Kidney epithelial cell (primary cell): Measurements from ENCODE around the gene MYCN. TPM values are rescaled to one million over a fixed set of nuclear protein-coding genes. Genes with fewer than 3 reads are reported as not detected.
"Not testable (repeated sequence)": the region's sequence is repeated elsewhere in the genome, so short reads cannot be mapped to it uniquely, and the experiment has no call there.

Source experiments
- DNase-seq: peaks from one replicate; pipeline ENCODE4 v3.0.0-alpha.2; 2010; ENCODE audit warnings: low read depth
- H3K27me3 ChIP-seq: 2 replicates; pipeline ENCODE4 v1.6.0; 2011; ENCODE audit warnings: low read length; ENCODE audit not compliant: control insufficient read depth, insufficient read depth
- H3K36me3 ChIP-seq: 2 replicates; pipeline ENCODE4 v1.5.1; 2011; ENCODE audit warnings: low read length; ENCODE audit not compliant: control insufficient read depth, insufficient read depth
- H3K4me3 ChIP-seq: 2 replicates; pipeline ENCODE4 v1.5.1; 2011; ENCODE audit warnings: low read depth, mild to moderate bottlenecking, control low read depth, low read length
- CTCF ChIP-seq: IDR thresholded peaks from 2 replicates; pipeline ENCODE4 v1.5.1; 2011; ENCODE audit warnings: mild to moderate bottlenecking, moderate library complexity, low read length, control low read depth, inconsistent platforms; ENCODE audit not compliant: insufficient read depth, poor library complexity, severe bottlenecking
- total RNA-seq: library from RNA; depleted of rRNA; stranded (reverse); fragments of >200 nt; gene quantifications from 2 replicates; pipeline ENCODE4 v1.2.3, GENCODE V29; 2015

MYCN gene
- total RNA-seq, 1 donor from 2014 or later, result 0.54 TPM

DNA sequence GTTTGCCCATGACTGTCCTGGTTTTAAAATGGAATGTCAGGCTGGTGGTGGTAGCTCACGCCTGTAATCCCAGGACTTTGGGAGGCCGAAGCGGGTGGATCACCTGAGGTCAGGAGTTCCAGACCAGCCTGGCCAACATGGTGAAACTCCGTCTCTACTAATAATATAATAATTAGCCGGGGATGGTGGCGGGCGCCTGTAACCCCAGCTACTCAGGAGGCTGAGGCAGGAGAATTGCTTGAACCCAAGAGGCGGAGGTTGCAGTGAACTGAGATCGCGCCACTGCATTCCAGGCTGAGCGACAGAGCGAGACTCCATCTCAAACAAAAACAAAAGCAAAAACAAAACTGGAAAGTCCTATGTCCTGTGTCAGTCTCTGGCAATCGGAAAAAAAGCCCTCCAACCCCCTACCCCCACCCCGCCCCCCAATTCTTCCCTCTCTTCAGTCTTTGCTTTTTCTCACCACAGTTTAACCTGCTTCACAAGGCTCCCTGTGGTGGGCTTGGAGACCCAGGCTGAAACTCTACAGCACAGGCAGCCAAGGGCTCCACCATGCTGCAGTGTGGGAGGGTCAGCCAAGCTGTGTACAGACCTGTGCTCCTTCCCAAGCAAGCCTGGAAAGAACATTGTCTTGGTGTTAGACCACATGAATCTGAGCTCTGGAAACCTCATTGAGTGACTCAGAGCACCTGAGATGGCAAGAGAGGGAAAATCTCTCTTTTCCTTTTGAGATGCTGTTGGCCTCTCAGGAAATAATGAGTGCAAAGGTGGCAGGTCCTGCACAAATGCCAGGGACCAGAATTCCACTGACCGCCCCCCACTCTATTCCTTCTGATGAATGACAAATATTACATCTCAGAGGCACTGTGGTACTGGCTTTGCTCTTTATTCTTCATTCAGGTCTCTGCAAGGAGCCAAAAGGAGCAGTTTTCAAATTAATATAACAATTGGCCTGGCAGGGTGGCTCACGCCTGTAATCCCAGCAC, 16.7 kb downstream of the MYCN start:
- H3K36me3 ChIP-seq, result no peaks in the 10 kb centered on the region
- no peak overlapping the region for H3K4me3 ChIP-seq
- no peaks in the 10 kb centered on the region for H3K27me3 ChIP-seq
- no peak for DNase-seq
- TF ChIP-seq CTCF, result no peak

- Histone ChIP-seq H3K27me3 (no peaks in the 10 kb centered on the region), H3K36me3 (no peaks in the 10 kb centered on the region), H3K4me3 (no peak overlapping the region)
- no peak for DNase-seq
- TF ChIP-seq CTCF, result no peak
These were observed 17.7 kb downstream of the MYCN start for GRCh38 chr2:15957881-15958713.

DNA sequence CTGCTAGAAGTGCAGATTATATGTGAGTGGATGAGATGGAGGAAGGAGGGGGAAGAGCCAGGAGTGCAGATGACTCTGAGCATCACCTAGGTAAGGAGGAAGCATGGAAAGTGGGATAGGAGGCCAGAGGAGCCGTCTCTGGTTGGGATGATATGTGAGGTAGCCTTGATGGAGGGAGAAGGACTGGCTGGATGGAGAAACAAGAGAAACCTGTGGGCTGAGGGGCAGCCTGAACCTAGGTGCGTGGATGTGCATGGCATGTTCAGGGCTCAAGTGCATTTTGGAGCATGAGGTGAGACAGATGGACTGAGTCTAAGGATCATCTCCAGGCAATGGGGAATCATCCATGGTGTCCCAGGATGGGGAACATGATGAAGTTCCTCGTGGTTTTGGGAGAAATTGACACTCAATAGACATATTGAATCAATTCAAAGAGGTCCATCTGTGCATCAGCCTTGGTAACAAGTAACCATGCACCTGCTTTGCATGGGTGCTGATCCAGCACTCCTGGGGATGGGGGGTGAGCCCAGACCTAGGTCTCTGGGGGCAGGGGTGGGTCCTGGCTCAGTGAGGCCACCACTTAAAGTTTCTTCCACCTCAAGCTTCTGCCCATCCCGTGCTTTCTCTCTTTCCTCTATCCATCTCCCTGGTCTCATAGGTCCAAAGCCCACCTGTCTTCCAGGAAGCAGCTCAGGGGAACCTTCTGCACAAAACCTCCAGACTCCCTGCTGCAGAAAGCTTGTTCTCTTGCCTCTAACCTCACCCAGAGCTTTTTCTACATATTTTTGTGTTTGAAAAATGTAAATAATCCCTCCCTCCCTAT, 19.2 kb downstream of the MYCN start:
- no peak for TF ChIP-seq CTCF
- Histone ChIP-seq H3K4me3 (no peak overlapping the region), H3K27me3 (no peaks in the 10 kb centered on the region), H3K36me3 (no peaks in the 10 kb centered on the region)
- DNase-seq, result no peak

DNA sequence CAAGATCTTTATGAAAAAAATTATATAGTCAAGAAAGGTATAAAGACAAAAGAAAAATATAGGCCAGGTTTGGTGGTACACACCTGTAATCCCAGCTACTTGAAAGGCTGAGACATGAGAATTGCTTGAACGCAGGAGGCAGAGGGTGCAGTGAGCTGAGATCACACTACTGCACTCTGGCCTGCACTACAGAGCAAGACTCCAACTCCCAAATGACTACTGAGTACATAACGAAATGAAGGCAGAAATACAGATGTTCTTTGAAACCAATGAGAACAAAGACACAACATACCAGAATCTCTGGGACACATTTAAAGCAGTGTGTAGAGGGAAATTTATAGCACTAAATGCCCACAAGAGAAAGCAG, 19.8 kb downstream of the MYCN start:
- not testable (repeated sequence) for H3K4me3 ChIP-seq, H3K27me3 ChIP-seq, H3K36me3 ChIP-seq, DNase-seq

- DNase-seq, H3K4me3 ChIP-seq, H3K27me3 ChIP-seq, H3K36me3 ChIP-seq: not testable (repeated sequence)
These were observed 23.0 kb downstream of the MYCN start for GRCh38 chr2:15963109-15963976.
